Upper lobe of left lung (tissue), 4 donors: ENCODE results near the gene DNAAF1.

Source experiments
- CTCF ChIP-seq, 6 experiments: fragments of 450-650 bp in 4 of 6; fragments of 200-600 bp in 2 of 6; sonication (generic) in 2 of 6; IDR thresholded peaks; one replicate each; pipeline ENCODE4 v1.5.1; 2016 to 2019; ENCODE audit warnings: antibody characterized with exemption in 6 of 6
- EP300 ChIP-seq, 4 donors: sonication (generic); formaldehyde crosslinking; IDR thresholded peaks; one replicate each; pipeline ENCODE4 v1.5.1; 2017; ENCODE audit warnings: antibody characterized with exemption in 4 of 4, control low read depth in 2 of 4
- POLR2A ChIP-seq, 4 donors: fragments of 450-650 bp; IDR thresholded peaks; one replicate each; pipeline ENCODE4 v1.5.1; 2016 to 2017; ENCODE audit warnings: antibody characterized with exemption in 4 of 4, mild to moderate bottlenecking in 2 of 4

GRCh38 chr16:84180519-84181140 is 35.5 kb downstream of the DNAAF1 start:
- TF ChIP-seq CTCF (IDR thresholded peaks at IDR 0.05) (no peak), EP300 (IDR thresholded peaks at IDR 0.05) (no peak), POLR2A (IDR thresholded peaks at IDR 0.05) (no peak)
